Right lobe of liver (tissue), 6 donors: ENCODE results near the gene HTRA2. TPM values are rescaled to one million over a fixed set of nuclear protein-coding genes. Genes with fewer than 3 reads are reported as not detected.

ENCODE experiments used
- ATAC-seq, 4 donors: fragments of 200-7000 bp; cut with Tn5 transposase; one replicate each; pipeline ENCODE4 v1.9.1; 2020; ENCODE audit warnings: mild to moderate bottlenecking in 4 of 4, moderate library complexity in 4 of 4
- DNase-seq, 3 donors: peaks; one replicate each; pipeline ENCODE4 v3.0.0-alpha.2; 2020
- H3K27ac ChIP-seq, 3 donors: fragments of 200-600 bp; one replicate each; pipeline ENCODE4 v1.8.0; 2022
- H3K27me3 ChIP-seq, 2 donors: fragments of 200-600 bp; one replicate each; pipeline ENCODE4 v1.8.0; 2022
- H3K36me3 ChIP-seq, 4 donors: fragments of 200-600 bp; sonication (generic) in 1 of 4; one replicate each; pipeline versions ENCODE4 v1.5.1 to v1.8.0; 2017 to 2022; ENCODE audit warnings: control low read depth in 1 of 4
- H3K4me1 ChIP-seq, 4 donors: fragments of 200-600 bp; sonication (generic) in 1 of 4; one replicate each; pipeline versions ENCODE4 v1.5.1 to v1.8.0; 2017 to 2022; ENCODE audit warnings: control low read depth in 1 of 4
- H3K4me3 ChIP-seq, 3 donors: fragments of 200-600 bp; one replicate each; pipeline ENCODE4 v1.8.0; 2022
- H3K9me3 ChIP-seq, 4 donors: fragments of 200-600 bp; sonication (generic) in 1 of 4; one replicate each; pipeline versions ENCODE4 v1.5.1 to v1.8.0; 2017 to 2022; ENCODE audit warnings: control low read depth in 1 of 4
- CTCF ChIP-seq, 4 donors: fragments of 200-600 bp in 3 of 4; fragments of 450-650 bp in 1 of 4; IDR thresholded peaks; one replicate each; pipeline versions ENCODE4 v1.5.1 to v1.8.0; 2016 to 2022; ENCODE audit warnings: antibody characterized with exemption in 4 of 4, mild to moderate bottlenecking in 2 of 4
- POLR2A ChIP-seq: fragments of 450-650 bp; IDR thresholded peaks from one replicate; pipeline ENCODE4 v1.6.1; 2017; ENCODE audit warnings: antibody characterized with exemption, mild to moderate bottlenecking
- WGBS: methylation state at CpG from one replicate; pipeline ENCODE4 v1.1.6; 2018; ENCODE audit warnings: low coverage, low lambda C conversion rate; ENCODE audit not compliant: insufficient coverage; ENCODE audit errors: missing lambda C conversion rate; 5-methylcytosine and 5-hydroxymethylcytosine counted together
- intact Hi-C, 2 donors: fragments of 100-400 bp; cut with DNase I; formaldehyde crosslinking; loops; one replicate each; pipeline versions ENCODE4 v1.11.2 to v1.14.1; 2022
- total RNA-seq, 6 experiments: library from RNA; depleted of rRNA in 2 of 6; stranded (reverse); fragments of >200 nt in 2 of 6; fragmentation: NEBNext Ultra II Directional in 3 of 6; extraction: Animal tissue kit (Norgen Biotek cat#: 25700) in 3 of 6; gene quantifications; one replicate each; pipeline versions ENCODE4 v1.1.0 to v1.2.4, GENCODE V29; 2016 to 2023
- donor health status: DM: no; HTN: yes; CAD: no.
- donor health status: DM: no; HTN: no; CAD: no.
- donor health status: DM: no; HTN: no; CAD: no.
- donor health status: DM: no; HTN: yes; CAD: no.
- donor health status: DM: no; HTN: yes; CAD: no.

Gene HTRA2
- total RNA-seq, 6 experiments from 2014 or later, result 12.3 to 20.3 (median 15.2) TPM

- H3K4me3 ChIP-seq, result no peak overlapping the region
- H3K27me3 ChIP-seq, result no peaks in the 10 kb centered on the region
- WGBS, result 100% methylated on average over 1 of the region's 9 CpGs
- no peak overlapping the region for H3K27ac ChIP-seq
- intact Hi-C loops, result no loop called here
- ATAC-seq (no peak), DNase-seq (no peak)
- peaks cover 0 to 20% (median 9%) of the 10 kb centered on the region in 4 donors for H3K36me3 ChIP-seq
- TF ChIP-seq CTCF (IDR thresholded peaks at IDR 0.05) (no peak), POLR2A (no peak)
- peaks cover 0 to 11% (median 4%) of the 10 kb centered on the region in 4 donors for H3K4me1 ChIP-seq
- no peaks in the 10 kb centered on the region for H3K9me3 ChIP-seq
Measured at GRCh38 chr2:74524005-74524404, 5.7 kb upstream of the HTRA2 start.

GRCh38 chr2:74524955-74525716 lies 4.6 kb upstream of the HTRA2 start:
- TF ChIP-seq POLR2A (no peak), CTCF (IDR thresholded peaks at IDR 0.05) (no peak)
- H3K4me1 ChIP-seq, result peaks cover 0 to 11% (median 4%) of the 10 kb centered on the region in 4 donors
- H3K36me3 ChIP-seq, result peaks cover 0 to 20% (median 9%) of the 10 kb centered on the region in 4 donors
- DNase-seq (no peak), ATAC-seq (no peak)
- H3K27me3 ChIP-seq, result no peaks in the 10 kb centered on the region
- no peaks in the 10 kb centered on the region for H3K9me3 ChIP-seq
- WGBS, result 91% methylated on average over 3 of the region's 10 CpGs
- no peak overlapping the region for H3K27ac ChIP-seq
- intact Hi-C loops, result loop anchor here in 1 of 2 donors (5.0 kb wide), 1 partner anchor 38 kb away; no protein-coding TSS in a partner anchor
- no peak overlapping the region for H3K4me3 ChIP-seq

- peaks cover 0 to 20% (median 9%) of the 10 kb centered on the region in 4 donors for H3K36me3 ChIP-seq
- WGBS, result 78% methylated on average over 9 of the region's 11 CpGs
- intact Hi-C loops, result loop anchor here in 1 of 2 donors (5.0 kb wide), 1 partner anchor 39 kb away; no protein-coding TSS in a partner anchor
- ATAC-seq, result no peak
- DNase-seq, result no peak
- H3K9me3 ChIP-seq, result no peaks in the 10 kb centered on the region
- H3K27me3 ChIP-seq, result no peaks in the 10 kb centered on the region
- no peak for TF ChIP-seq CTCF (IDR thresholded peaks at IDR 0.05)
- peaks cover 0 to 16% (median 6%) of the 10 kb centered on the region in 4 donors for H3K4me1 ChIP-seq
- no peak within 1 kb of the TSS for H3K27ac ChIP-seq
- H3K4me3 ChIP-seq, result no peak within 1 kb of the TSS
Measured at GRCh38 chr2:74525717-74526648, 3.8 kb upstream of the HTRA2 start, which contains the start of gene DQX1. TSS of gene DQX1 (minus strand) at chr2:74526231. CDS start at chr2:74525729, 502 bp downstream.

- TF ChIP-seq CTCF (IDR thresholded peaks at IDR 0.05) (no peak), POLR2A (no peak)
- Histone ChIP-seq H3K9me3 (no peaks in the 10 kb centered on the region), H3K27me3 (no peaks in the 10 kb centered on the region), H3K36me3 (peaks cover 0 to 20% (median 9%) of the 10 kb centered on the region in 4 donors), H3K27ac (no peak overlapping the region), H3K4me1 (peaks cover 0 to 19% (median 6%) of the 10 kb centered on the region in 4 donors), H3K4me3 (no peak overlapping the region)
- ATAC-seq, result no peak
- intact Hi-C loops, result loop anchor here in 1 of 2 donors (5.0 kb wide), 1 partner anchor 39 kb away; no protein-coding TSS in a partner anchor
- WGBS, result 93% methylated on average over 5 of the region's 11 CpGs
- no peak for DNase-seq
Measured at GRCh38 chr2:74526649-74527230, 3.0 kb upstream of the HTRA2 start.
